ENCODE results near the gene IRS1. TPM values are rescaled to one million over a fixed set of nuclear protein-coding genes. Genes with fewer than 3 reads are reported as not detected.

IRS1 gene
- total RNA-seq, 1 donor from 2014 or later: 16.9 TPM

DNA sequence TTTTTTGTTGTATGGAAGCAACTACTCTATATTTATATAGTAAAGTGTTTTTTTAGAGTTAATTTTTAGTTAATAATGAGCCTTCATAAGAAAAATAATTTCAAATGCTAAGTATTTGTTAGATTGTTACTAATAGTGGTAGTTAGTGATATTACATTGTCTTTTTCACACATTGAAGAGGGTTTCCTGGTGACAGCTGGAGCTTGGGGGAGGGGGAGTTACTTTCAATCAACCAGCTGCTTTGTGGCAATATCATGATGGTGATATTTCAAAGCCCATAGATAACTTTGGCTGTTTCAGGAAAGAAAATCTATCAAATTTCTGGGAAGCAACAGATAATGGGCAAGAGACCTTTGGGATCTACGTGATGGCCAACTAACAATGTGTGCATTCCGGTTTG lies 40.3 kb upstream of the IRS1 start:
- Histone ChIP-seq H3K4me3 (no peak overlapping the region), H3K27ac (no peak overlapping the region), H3K27me3 (no peaks in the 10 kb centered on the region), H3K4me1 (peaks cover 22% of the 10 kb centered on the region), H3K36me3 (no peaks in the 10 kb centered on the region), H3K9me3 (no peaks in the 10 kb centered on the region)
- intact Hi-C loops (cut with DNase I): no loop called here
- no peak for DNase-seq (ENCODE audit: extremely low spot score in 2 of 2)
- TF ChIP-seq POLR2A (IDR thresholded peaks at IDR 0.05) (no peak), POLR2AphosphoS5 (IDR thresholded peaks at IDR 0.05; ENCODE audit: insufficient read depth in 1 of 2, low read depth in 1 of 2) (no peak)
- TF ChIP-seq, protein P1, sequence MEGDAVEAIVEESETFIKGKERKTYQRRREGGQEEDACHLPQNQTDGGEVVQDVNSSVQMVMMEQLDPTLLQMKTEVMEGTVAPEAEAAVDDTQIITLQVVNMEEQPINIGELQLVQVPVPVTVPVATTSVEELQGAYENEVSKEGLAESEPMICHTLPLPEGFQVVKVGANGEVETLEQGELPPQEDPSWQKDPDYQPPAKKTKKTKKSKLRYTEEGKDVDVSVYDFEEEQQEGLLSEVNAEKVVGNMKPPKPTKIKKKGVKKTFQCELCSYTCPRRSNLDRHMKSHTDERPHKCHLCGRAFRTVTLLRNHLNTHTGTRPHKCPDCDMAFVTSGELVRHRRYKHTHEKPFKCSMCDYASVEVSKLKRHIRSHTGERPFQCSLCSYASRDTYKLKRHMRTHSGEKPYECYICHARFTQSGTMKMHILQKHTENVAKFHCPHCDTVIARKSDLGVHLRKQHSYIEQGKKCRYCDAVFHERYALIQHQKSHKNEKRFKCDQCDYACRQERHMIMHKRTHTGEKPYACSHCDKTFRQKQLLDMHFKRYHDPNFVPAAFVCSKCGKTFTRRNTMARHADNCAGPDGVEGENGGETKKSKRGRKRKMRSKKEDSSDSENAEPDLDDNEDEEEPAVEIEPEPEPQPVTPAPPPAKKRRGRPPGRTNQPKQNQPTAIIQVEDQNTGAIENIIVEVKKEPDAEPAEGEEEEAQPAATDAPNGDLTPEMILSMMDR (IDR thresholded peaks at IDR 0.05): no peak

DNA sequence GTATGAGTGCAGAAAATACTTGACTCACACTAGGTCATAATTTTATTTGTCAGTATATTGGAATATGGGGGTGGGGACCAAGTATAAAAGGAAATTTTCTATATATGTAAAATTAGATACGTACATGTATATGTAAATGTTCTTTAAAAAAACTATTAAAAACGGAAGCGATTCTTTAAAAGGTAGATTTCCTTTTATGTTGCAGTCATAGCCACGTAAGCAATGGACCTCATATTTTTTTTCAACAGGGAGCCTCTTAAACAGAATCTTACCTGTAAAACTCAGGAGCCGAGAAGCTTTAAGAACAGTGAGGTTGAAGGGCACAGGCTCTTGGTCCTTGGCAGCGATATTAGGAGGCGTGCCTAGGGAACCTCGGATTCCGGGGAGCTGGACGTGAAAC lies 39.5 kb upstream of the IRS1 start:
- Histone ChIP-seq H3K4me3 (no peak overlapping the region), H3K27ac (no peak overlapping the region), H3K9me3 (no peaks in the 10 kb centered on the region), H3K4me1 (peaks cover 26% of the 10 kb centered on the region), H3K27me3 (no peaks in the 10 kb centered on the region), H3K36me3 (no peaks in the 10 kb centered on the region)
- intact Hi-C loops (cut with DNase I): no loop called here
- no peak for DNase-seq (ENCODE audit: extremely low spot score in 2 of 2)
- TF ChIP-seq, protein P1 (IDR thresholded peaks at IDR 0.05): no peak
- TF ChIP-seq POLR2A (IDR thresholded peaks at IDR 0.05) (no peak), POLR2AphosphoS5 (IDR thresholded peaks at IDR 0.05; ENCODE audit: insufficient read depth in 1 of 2, low read depth in 1 of 2) (no peak)

DNA sequence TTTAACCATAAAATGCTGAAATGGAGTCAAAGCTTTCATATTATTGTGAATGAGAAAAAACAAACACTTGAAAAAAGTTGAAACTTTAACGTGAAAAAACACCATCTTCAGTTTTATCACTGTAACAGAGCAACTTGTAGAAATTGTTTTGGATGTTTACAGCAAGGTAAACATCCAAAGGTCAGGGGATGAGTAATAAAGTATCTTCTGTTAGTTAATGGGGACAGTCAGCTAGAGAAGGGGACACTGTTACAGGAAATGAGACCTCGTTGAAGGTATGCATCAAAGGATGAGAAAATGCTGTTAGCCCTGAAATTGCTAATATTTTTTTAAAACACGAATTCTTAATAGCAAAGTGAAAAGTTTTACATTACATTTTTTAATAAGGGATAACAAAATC lies 39.1 kb upstream of the IRS1 start:
- Histone ChIP-seq H3K4me3 (no peak overlapping the region), H3K9me3 (no peaks in the 10 kb centered on the region), H3K4me1 (peaks cover 26% of the 10 kb centered on the region), H3K27ac (no peak overlapping the region), H3K36me3 (no peaks in the 10 kb centered on the region), H3K27me3 (no peaks in the 10 kb centered on the region)
- TF ChIP-seq, protein P1 (IDR thresholded peaks at IDR 0.05): no peak
- TF ChIP-seq POLR2A (IDR thresholded peaks at IDR 0.05): no peak
- no peak for TF ChIP-seq POLR2AphosphoS5 (IDR thresholded peaks at IDR 0.05; ENCODE audit: insufficient read depth in 1 of 2, low read depth in 1 of 2)
- DNase-seq (ENCODE audit: extremely low spot score in 2 of 2): no peak
- intact Hi-C loops (cut with DNase I): no loop called here

DNA sequence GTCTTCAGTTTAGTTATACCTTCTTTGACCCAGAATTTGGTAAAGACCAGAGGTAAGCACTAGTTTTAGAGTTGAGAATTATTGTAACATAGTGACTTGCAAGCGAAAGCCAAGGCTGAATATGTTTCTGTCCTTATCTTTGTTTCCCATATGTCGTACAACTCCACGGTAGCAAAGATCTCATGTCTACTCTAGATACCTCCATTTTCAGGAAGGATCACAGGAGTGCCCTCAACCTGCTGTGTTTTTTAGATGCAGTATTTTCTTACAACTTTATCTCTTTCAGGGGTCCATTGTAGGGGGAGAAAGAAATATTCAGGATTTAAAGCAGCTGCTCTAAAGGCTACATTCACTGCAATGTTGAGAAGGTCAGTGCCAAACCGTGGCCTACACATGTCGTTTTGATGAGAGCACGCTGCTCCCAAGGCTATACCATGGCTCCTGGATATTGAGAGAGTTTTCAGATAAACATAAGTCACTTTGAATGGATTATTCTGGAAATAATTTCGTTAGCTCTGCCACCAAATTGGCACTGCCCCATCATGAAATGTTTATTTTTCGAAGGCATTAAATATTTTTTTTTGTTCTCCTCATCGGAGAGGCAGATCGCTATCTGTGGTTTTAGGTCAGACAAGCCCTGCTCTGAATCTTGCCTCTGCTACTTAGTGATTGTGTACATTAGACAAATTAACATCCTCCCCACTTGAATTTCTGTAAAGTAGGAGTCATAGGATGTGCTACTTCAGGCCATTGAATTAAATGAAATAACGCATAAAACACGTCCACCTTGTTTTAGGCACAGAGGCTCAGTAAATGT lies 38.4 kb upstream of the IRS1 start:
- no peaks in the 10 kb centered on the region for H3K27me3 ChIP-seq
- no peaks in the 10 kb centered on the region for H3K36me3 ChIP-seq
- TF ChIP-seq POLR2A (IDR thresholded peaks at IDR 0.05) (no peak), POLR2AphosphoS5 (IDR thresholded peaks at IDR 0.05; ENCODE audit: insufficient read depth in 1 of 2, low read depth in 1 of 2) (no peak)
- TF ChIP-seq, protein P1 (IDR thresholded peaks at IDR 0.05): no peak
- no peaks in the 10 kb centered on the region for H3K9me3 ChIP-seq
- peaks cover 26% of the 10 kb centered on the region for H3K4me1 ChIP-seq
- no peak overlapping the region for H3K27ac ChIP-seq
- intact Hi-C loops (cut with DNase I): no loop called here
- no peak overlapping the region for H3K4me3 ChIP-seq
- no peak for DNase-seq (ENCODE audit: extremely low spot score in 2 of 2)

DNA sequence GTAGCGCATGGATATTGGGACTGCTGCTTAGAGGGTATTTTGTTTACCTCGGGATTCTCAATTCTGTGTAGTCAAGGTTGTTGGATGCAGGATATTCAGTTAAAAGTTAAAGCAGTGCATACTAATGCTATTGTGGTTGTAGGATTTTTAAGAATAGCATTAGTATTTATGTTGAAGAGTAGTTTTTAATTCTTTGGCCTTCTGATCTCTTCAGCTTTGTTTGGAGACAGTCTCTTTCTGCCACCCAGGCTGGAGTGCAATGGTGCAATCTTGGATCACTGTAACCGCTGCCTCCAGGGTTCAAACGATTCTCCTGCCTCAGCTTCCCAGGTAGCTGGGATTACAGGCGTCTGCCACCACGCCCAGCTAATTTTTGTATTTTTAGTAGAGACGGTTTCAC lies 37.7 kb upstream of the IRS1 start:
- intact Hi-C loops (cut with DNase I): no loop called here
- no peak overlapping the region for H3K4me3 ChIP-seq
- H3K27ac ChIP-seq: no peak overlapping the region
- no peaks in the 10 kb centered on the region for H3K36me3 ChIP-seq
- no peaks in the 10 kb centered on the region for H3K9me3 ChIP-seq
- no peak for DNase-seq (ENCODE audit: extremely low spot score in 2 of 2)
- peaks cover 26% of the 10 kb centered on the region for H3K4me1 ChIP-seq
- no peak for TF ChIP-seq POLR2AphosphoS5 (IDR thresholded peaks at IDR 0.05; ENCODE audit: insufficient read depth in 1 of 2, low read depth in 1 of 2)
- TF ChIP-seq POLR2A (IDR thresholded peaks at IDR 0.05): no peak
- TF ChIP-seq, protein P1 (IDR thresholded peaks at IDR 0.05): no peak
- H3K27me3 ChIP-seq: no peaks in the 10 kb centered on the region

Measured in vagina (tissue), 2 donors.